GM12891 (cell line): ENCODE data around the gene QARS1.

ENCODE experiments used
- PAX5 ChIP-seq: IDR thresholded peaks from 2 replicates; pipeline ENCODE4 v1.6.1; 2011; ENCODE audit warnings: low read length, moderate library complexity, mild to moderate bottlenecking; ENCODE audit not compliant: insufficient read depth, severe bottlenecking
- POLR2A ChIP-seq: IDR thresholded peaks from 2 replicates; pipeline ENCODE4 v1.6.1; 2011; ENCODE audit warnings: low read depth, low read length, control low read depth
- POLR2AphosphoS5 ChIP-seq: IDR thresholded peaks from 2 replicates; pipeline ENCODE4 v1.6.1; 2011; ENCODE audit warnings: low read depth, low read length, control low read depth
- POU2F2 ChIP-seq: IDR thresholded peaks from 2 replicates; pipeline ENCODE4 v1.6.1; 2011; ENCODE audit warnings: low read depth, mild to moderate bottlenecking, control low read depth, low read length, moderate library complexity
- SPI1 ChIP-seq: IDR thresholded peaks from 2 replicates; pipeline ENCODE4 v1.6.1; 2011; ENCODE audit warnings: low read depth, low read length, control low read depth
- TAF1 ChIP-seq: IDR thresholded peaks from 2 replicates; pipeline ENCODE4 v1.6.1; 2011; ENCODE audit warnings: low read depth, low read length, control low read depth

GRCh38 chr3:49122451-49122850 lies 17.9 kb upstream of the QARS1 start:
- no peak for TF ChIP-seq POLR2A
- TF ChIP-seq POLR2AphosphoS5: no peak
- TF ChIP-seq TAF1: no peak
- no peak for TF ChIP-seq SPI1
- no peak for TF ChIP-seq POU2F2
- TF ChIP-seq PAX5: no peak
